Keratinocyte (primary cell): ENCODE data around the gene NPM3. TPM values are rescaled to one million over a fixed set of nuclear protein-coding genes. Genes with fewer than 3 reads are reported as not detected.
A peak's percentile ranks its signal among the peaks of the same experiment; 100 is the strongest.

Source experiments
- DNase-seq: peaks from one replicate; pipeline ENCODE4 v3.0.0-alpha.2; 2011; ENCODE audit warnings: low read depth, missing footprints, low spot score
- FAIRE-seq: peaks from 2 replicates; lab custom pipeline; 2011; peaks lifted over from hg19 to GRCh38; lab: Jason Lieb, UNC
- H2AFZ ChIP-seq: 2 replicates; pipeline ENCODE4 v1.6.0; 2012; ENCODE audit warnings: low read length, control low read depth, inconsistent platforms; ENCODE audit not compliant: control insufficient read depth
- H3K27ac ChIP-seq: 2 replicates; pipeline ENCODE4 v1.5.1; 2011; ENCODE audit warnings: low read length; ENCODE audit not compliant: control insufficient read depth, insufficient read depth
- H3K27me3 ChIP-seq: 3 replicates; pipeline ENCODE4 v1.6.0; 2011; ENCODE audit warnings: low read length; ENCODE audit not compliant: control insufficient read depth, insufficient read depth; ENCODE audit errors: extremely low read depth
- H3K36me3 ChIP-seq, 2 experiments: 2 replicates in 1 of 2; 3 replicates in 1 of 2; pipeline ENCODE4 v1.5.1; 2011; ENCODE audit warnings: low read length in 2 of 2, mild to moderate bottlenecking in 1 of 2; ENCODE audit not compliant: control insufficient read depth in 2 of 2, insufficient read depth in 2 of 2; ENCODE audit errors: extremely low read depth in 1 of 2
- H3K4me1 ChIP-seq: 3 replicates; pipeline ENCODE4 v1.5.1; 2011; ENCODE audit warnings: low read length; ENCODE audit not compliant: control insufficient read depth, insufficient read depth; ENCODE audit errors: extremely low read depth
- H3K4me2 ChIP-seq: 3 replicates; pipeline ENCODE4 v1.6.0; 2011; ENCODE audit warnings: low read depth, low read length; ENCODE audit not compliant: control insufficient read depth, insufficient read depth; ENCODE audit errors: extremely low read depth
- H3K4me3 ChIP-seq, 3 experiments: fragments of 200-600 bp in 1 of 3; sonication (generic) in 1 of 3; 2 replicates in 2 of 3; 3 replicates in 1 of 3; pipeline ENCODE4 v1.5.1; 2011 to 2016; ENCODE audit warnings: low read length in 3 of 3, mild to moderate bottlenecking in 3 of 3, control low read depth in 2 of 3, inconsistent platforms in 1 of 3, low read depth in 1 of 3, mixed read lengths in 1 of 3, mixed run types in 1 of 3, moderate library complexity in 1 of 3; ENCODE audit not compliant: control insufficient read depth in 2 of 3, insufficient read depth in 2 of 3; ENCODE audit errors: extremely low read depth in 1 of 3
- H3K79me2 ChIP-seq: 2 replicates; pipeline ENCODE4 v1.6.0; 2012; ENCODE audit warnings: low read length; ENCODE audit not compliant: control insufficient read depth, insufficient read depth
- H3K9ac ChIP-seq: 3 replicates; pipeline ENCODE4 v1.6.0; 2011; ENCODE audit warnings: low read length; ENCODE audit not compliant: control insufficient read depth, insufficient read depth; ENCODE audit errors: extremely low read depth
- H3K9me1 ChIP-seq: 3 replicates; pipeline ENCODE4 v1.6.0; 2011; ENCODE audit warnings: low read length; ENCODE audit not compliant: control insufficient read depth, insufficient read depth; ENCODE audit errors: extremely low read depth
- H3K9me3 ChIP-seq: 2 replicates; pipeline ENCODE4 v1.5.1; 2012; ENCODE audit warnings: low read depth, low read length; ENCODE audit not compliant: control insufficient read depth
- H4K20me1 ChIP-seq: 3 replicates; pipeline ENCODE4 v1.6.0; 2011; ENCODE audit warnings: low read length; ENCODE audit not compliant: control insufficient read depth, insufficient read depth; ENCODE audit errors: extremely low read depth
- EZH2 ChIP-seq: IDR thresholded peaks from one replicate; pipeline ENCODE4 v1.6.1; 2012; ENCODE audit warnings: inconsistent platforms, mild to moderate bottlenecking, low read length, moderate library complexity
- dilution Hi-C: fragments of 300-500 bp; cut with MboI; formaldehyde crosslinking; loops from one replicate; pipeline ENCODE4 v1.7.0; 2020; ENCODE audit warnings: low sequenced_read_pairs; ENCODE audit not compliant: extremely low pct_ligation_motif_present
- polyA plus RNA-seq, 5 experiments: library from polyadenylated mRNA; depleted of rRNA in 3 of 5; stranded (reverse) in 3 of 5; stranded (forward) in 1 of 5; unstranded in 1 of 5; fragments of >200 nt; gene quantifications; 1 replicate in 1 of 5; 2 replicates in 3 of 5; 3 replicates in 1 of 5; pipeline versions ENCODE4 v1.2.1 to v1.2.3, GENCODE V29; 2011 to 2012; ENCODE audit warnings: missing spikeins in 2 of 5, low read depth in 1 of 5, low replicate concordance in 1 of 5
- TF ChIP-seq, protein P1 (sequence below), 3 experiments: IDR thresholded peaks in 1 of 3; conservative IDR thresholded peaks in 1 of 3; optimal IDR thresholded peaks in 1 of 3; 2 replicates in 2 of 3; 3 replicates in 1 of 3; pipeline versions ENCODE3 to v1.5.1; 2011; ENCODE audit warnings: low read length in 3 of 3, mild to moderate bottlenecking in 3 of 3, moderate library complexity in 2 of 3, control low read depth in 1 of 3, inconsistent platforms in 1 of 3; ENCODE audit not compliant: insufficient read depth in 2 of 3; ENCODE audit errors: extremely low read depth in 1 of 3

NPM3 gene
- polyA plus RNA-seq, 1 donor (not counting 4 experiments of a cell fraction or from before 2014, with no cell fraction given), result 77.2 TPM

DNA sequence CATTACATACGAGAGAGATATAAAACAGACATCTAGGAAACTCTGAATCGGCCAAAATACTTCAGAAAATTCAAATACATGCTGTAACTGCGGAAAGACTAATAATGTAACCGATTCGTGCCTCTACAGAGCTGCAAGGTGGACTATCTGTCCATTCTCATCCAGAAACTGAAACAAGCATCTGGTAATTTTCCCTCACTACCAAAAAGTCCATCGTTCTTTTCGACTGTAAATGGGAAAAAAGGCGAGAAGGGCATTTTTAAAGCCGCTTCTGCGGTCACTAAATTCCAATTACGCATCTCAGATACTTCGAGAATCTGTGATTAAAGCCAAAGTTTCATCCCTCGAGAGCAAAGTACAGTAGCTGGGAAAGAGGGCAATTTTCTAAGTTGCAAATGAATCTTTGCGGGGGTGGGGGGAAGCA lies 33.7 kb upstream of the NPM3 start:
- Histone ChIP-seq H3K9me3 (no peaks in the 10 kb centered on the region), H3K27me3 (no peaks in the 10 kb centered on the region), H4K20me1 (peaks cover 26% of the 10 kb centered on the region), H3K4me1 (peaks cover 22% of the 10 kb centered on the region), H3K9me1 (peaks cover 2% of the 10 kb centered on the region), H2AFZ (no peak overlapping the region), H3K36me3 (peaks cover 0 to 8% of the 10 kb centered on the region in 2 experiments), H3K27ac (peak overlapping the region; percentile 97), H3K9ac (peak overlapping the region; percentile 97), H3K79me2 (peaks cover 63% of the 10 kb centered on the region), H3K4me2 (peak overlapping the region; percentile 88), H3K4me3 (peak overlapping the region; percentile 83 to 92 (median 90))
- FAIRE-seq (no peak), DNase-seq (no peak)
- dilution Hi-C loops, result no loop called here
- TF ChIP-seq EZH2, result no peak
- TF ChIP-seq, protein P1, sequence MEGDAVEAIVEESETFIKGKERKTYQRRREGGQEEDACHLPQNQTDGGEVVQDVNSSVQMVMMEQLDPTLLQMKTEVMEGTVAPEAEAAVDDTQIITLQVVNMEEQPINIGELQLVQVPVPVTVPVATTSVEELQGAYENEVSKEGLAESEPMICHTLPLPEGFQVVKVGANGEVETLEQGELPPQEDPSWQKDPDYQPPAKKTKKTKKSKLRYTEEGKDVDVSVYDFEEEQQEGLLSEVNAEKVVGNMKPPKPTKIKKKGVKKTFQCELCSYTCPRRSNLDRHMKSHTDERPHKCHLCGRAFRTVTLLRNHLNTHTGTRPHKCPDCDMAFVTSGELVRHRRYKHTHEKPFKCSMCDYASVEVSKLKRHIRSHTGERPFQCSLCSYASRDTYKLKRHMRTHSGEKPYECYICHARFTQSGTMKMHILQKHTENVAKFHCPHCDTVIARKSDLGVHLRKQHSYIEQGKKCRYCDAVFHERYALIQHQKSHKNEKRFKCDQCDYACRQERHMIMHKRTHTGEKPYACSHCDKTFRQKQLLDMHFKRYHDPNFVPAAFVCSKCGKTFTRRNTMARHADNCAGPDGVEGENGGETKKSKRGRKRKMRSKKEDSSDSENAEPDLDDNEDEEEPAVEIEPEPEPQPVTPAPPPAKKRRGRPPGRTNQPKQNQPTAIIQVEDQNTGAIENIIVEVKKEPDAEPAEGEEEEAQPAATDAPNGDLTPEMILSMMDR (optimal IDR thresholded peaks at IDR 0.05 in 1 of 3, IDR thresholded peaks at IDR 0.05 in 1 of 3, conservative IDR thresholded peaks at IDR 0.05 in 1 of 3; ENCODE audit: extremely low read depth in 1 of 3, insufficient read depth in 2 of 3, low read length in 3 of 3), result no peak

DNA sequence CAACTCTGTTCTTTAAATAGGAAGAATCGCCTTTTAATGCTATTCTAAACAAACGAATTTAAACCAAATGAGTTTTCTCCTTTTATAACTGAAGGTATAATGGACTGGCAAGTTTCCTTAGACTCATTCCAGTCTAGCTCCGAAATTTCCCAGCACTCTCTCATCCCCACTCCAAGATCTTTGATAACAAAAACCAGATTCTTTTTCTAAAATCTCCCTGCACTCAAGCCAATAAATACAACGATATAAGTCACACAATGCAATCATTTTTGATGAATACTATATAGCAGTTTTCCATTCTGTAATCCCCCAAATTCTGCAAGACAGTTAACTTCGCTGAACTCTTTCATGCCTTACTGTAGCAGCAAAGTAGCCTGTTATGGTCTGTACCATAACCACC lies 33.1 kb upstream of the NPM3 start:
- peaks cover 26% of the 10 kb centered on the region for H4K20me1 ChIP-seq
- H2AFZ ChIP-seq, result no peak overlapping the region
- H3K4me2 ChIP-seq, result peak overlapping the region; percentile 88
- no peaks in the 10 kb centered on the region for H3K9me3 ChIP-seq
- peak overlapping the region; percentile 83 to 92 (median 90) for H3K4me3 ChIP-seq
- peaks cover 1 to 10% of the 10 kb centered on the region in 2 experiments for H3K36me3 ChIP-seq
- H3K27me3 ChIP-seq, result no peaks in the 10 kb centered on the region
- H3K79me2 ChIP-seq, result peaks cover 69% of the 10 kb centered on the region
- DNase-seq, result no peak
- peaks cover 2% of the 10 kb centered on the region for H3K9me1 ChIP-seq
- H3K9ac ChIP-seq, result peak overlapping the region; percentile 97
- peaks cover 22% of the 10 kb centered on the region for H3K4me1 ChIP-seq
- FAIRE-seq, result no peak
- no peak for TF ChIP-seq EZH2
- TF ChIP-seq, protein P1 (optimal IDR thresholded peaks at IDR 0.05 in 1 of 3, IDR thresholded peaks at IDR 0.05 in 1 of 3, conservative IDR thresholded peaks at IDR 0.05 in 1 of 3; ENCODE audit: extremely low read depth in 1 of 3, insufficient read depth in 2 of 3, low read length in 3 of 3), result no peak
- H3K27ac ChIP-seq, result peak overlapping the region; percentile 97
- dilution Hi-C loops, result no loop called here
